ENCODE results near the gene SPATA13.
"Not testable (repeated sequence)": the region's sequence is repeated elsewhere in the genome, so short reads cannot be mapped to it uniquely, and the experiment has no call there.

SPATA13 gene

DNA sequence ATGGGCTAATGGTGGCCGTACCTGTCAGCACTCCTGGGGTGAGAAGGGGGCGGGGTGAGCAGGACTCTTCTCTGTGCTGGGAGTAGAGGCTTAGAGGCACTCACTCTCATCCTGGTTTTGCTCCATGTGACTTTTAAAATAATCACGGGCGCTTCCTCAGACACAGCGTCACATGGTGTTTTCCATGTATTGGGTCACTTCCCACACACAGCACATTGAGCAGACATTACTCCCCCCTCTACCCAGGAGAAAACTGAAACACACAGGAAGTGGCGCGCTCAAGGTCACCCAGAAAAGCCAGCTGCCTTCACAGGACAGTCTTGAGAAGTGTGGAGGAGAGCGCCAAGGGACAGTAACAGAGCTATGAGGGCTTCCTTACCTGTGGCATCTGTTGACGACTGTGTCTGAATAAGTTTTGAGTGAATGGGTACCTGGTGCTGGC lies 23.2 kb downstream of the SPATA13 start:
- no peak for TF ChIP-seq POLR2A (IDR thresholded peaks at IDR 0.05; ENCODE audit: low read depth, low read length)

DNA sequence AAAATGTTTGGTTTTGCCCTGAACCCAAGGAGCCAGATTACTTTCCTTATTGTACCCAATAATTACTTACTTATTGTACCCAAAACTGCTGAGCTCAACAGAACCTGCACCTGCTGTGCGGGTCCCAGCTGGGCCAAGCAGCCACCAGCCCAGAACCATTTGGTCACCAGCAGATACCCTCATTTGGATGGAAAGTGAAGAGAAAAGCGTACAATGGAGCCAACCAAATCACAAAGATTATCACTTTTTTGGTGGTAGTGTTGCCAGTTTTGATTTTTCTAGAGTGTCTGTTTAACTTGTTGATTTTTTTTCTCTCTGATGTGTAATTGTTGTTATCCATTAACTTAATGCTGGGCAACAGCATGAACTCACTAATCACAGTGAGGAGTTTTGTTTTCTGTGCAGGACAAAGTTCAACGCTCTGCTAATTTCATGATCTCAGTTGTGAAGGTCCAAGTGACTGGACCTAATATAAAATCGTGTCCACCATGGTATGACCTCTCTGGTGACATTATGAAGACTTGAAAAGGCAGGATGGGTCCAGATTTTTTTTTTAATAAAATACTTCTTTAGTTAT lies 23.8 kb downstream of the SPATA13 start:
- TF ChIP-seq POLR2A (IDR thresholded peaks at IDR 0.05; ENCODE audit: low read depth, low read length): no peak
- FAIRE-seq: no peak
- DNase-seq (ENCODE audit: insufficient read length, low spot score): no peak

More for the DNA sequence above, 23.2 kb downstream of the SPATA13 start:
- FAIRE-seq: no peak
- no peak for DNase-seq (ENCODE audit: insufficient read length, low spot score)

DNA sequence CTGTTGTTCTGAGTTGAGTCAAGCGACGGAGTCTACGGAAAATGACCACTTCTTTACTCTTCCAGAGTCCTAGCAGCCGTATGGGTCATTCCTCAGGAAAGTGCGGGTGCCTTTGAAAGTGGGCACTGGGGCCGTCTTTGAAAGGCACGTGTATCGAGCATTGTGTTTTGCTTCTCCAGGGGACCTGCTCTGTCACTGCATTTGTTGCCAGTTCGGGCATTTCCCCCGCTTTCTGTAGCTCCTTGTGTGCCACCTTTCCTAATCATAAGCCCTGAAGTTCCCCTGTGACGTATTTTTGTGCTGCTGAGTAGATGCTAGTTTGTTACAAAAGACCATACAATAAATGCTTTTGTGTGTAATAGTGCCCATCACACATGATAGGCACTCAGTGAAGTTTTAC lies 24.4 kb downstream of the SPATA13 start:
- FAIRE-seq (no peak), DNase-seq (ENCODE audit: insufficient read length, low spot score) (no peak)
- no peak for TF ChIP-seq POLR2A (IDR thresholded peaks at IDR 0.05; ENCODE audit: low read depth, low read length)

DNA sequence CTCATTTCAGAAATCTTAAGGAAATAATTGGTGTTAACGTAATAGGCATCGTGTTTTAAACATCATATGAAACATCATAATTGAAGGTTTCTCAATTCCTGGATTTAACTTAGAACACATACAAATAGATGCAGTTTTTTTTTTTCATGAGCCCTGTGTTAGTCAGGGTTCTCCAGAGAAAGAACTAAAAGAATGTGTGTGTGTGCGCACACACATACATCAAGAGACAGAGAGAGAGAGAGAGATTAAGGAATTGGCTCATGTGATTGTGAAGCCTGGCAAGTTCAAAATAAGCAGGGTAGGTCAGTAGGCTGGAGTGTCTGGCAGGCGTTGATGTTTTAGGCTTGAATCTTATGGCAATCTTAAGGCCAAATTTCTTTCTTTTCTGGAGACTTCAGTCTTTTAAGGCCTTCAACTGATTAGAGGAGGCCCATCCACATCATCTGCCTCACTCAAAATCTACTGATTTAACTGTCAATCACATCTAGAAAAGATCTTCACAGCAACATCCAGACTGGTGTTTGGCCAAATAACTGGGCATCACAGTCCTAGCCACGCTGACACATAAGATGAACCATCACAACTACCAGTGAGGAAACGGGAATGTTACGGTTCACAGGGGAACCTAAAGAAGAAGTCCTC lies 25.2 kb downstream of the SPATA13 start:
- no peak for FAIRE-seq
- no peak for TF ChIP-seq POLR2A (IDR thresholded peaks at IDR 0.05; ENCODE audit: low read depth, low read length)
- no peak for DNase-seq (ENCODE audit: insufficient read length, low spot score)

DNA sequence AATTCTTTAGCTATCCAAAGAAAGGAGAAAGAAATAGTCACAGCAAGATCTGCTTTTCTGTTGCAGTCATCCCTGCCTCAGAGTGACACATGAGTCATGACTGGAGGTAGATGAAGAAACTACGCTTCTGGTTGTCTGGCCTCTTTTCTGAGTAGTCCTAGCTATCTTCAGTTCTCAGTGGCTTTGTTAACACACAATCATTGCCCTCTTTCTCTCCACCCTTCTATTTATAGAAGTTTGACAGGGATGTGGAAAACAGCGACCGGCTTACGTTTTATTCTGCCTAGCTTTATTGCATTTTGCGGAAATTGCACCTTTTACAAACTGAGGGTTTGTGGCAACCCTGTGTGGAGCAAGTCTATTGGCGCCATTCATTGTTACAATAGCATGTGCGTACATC lies 26.7 kb downstream of the SPATA13 start:
- DNase-seq (ENCODE audit: insufficient read length, low spot score): no peak
- TF ChIP-seq POLR2A (IDR thresholded peaks at IDR 0.05; ENCODE audit: low read depth, low read length): no peak
- FAIRE-seq: no peak

DNA sequence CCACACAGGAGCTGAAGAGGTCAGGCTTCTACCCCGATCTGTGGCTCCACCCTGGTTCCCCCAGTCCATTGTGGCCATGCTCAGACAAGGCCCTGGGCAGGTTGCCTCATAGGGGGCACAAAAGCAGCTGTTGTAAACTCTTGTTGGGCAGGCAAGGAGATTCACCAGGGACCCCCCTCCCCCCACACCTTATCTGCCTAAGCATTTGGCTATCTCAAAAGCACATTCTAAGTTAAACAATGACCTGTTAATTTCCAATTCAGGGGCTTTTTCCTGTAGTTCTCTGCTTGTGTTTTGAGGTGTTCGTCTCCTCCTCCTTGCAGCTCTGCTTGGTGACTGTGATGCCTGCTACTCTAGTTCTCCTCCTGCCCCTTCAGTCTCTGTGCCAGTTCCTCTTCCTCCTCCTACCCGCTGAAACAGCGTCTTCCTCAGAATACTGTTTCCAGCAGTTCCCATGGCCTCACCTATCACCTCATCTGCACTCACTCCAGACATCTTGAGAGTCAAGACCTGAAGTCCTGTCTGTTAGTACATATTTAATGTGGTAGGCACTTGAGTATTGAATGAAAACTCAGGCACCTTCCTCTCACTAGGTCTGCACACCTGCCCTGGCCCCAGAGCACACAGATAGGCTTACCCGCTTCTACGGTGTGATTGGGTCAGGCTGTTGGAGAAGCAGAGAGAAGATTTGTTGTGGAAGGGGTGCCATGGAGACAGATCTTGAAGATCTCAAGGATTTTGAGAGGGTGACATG lies 31.7 kb downstream of the SPATA13 start:
- TF ChIP-seq POLR2A (IDR thresholded peaks at IDR 0.05; ENCODE audit: low read depth, low read length): no peak
- DNase-seq (ENCODE audit: insufficient read length, low spot score): no peak
- no peak for FAIRE-seq

DNA sequence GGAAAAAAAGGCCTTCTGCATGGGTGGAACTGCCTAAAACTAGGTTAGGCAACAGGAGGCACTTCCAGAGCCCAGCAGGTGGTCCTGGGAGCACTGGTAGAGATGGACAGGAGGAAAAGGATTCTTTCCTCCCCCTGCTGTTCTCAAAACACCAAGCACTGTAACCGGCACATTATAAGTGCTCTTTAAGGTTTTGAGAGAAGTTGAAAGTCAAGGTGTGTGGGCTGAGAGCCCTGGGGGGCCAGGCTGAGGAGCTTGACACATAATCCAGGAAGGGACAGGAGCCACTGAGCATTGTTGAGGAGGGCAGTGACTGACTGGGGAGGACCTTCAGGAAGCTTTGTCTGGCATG lies 32.3 kb downstream of the SPATA13 start:
- FAIRE-seq: no peak
- DNase-seq (ENCODE audit: insufficient read length, low spot score): no peak
- TF ChIP-seq POLR2A (IDR thresholded peaks at IDR 0.05; ENCODE audit: low read depth, low read length): no peak

DNA sequence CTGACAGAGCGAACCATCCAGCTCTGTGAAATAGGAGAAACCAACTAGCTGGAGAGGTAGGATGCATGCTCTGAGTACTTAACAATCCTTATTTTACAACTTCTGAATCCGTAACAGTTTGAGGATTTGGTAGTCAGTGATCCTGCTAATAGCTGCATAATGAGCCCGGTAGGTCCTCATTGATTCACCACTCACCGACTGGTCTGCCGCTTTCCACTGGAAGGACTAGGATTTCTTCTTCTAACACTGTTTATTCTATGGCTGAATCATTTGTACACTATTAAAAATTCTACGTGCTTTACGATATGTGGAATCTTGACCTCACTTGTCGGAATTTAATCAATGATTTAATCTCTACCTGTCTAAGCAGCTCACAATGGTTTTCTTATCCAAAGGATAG lies 33.9 kb downstream of the SPATA13 start:
- no peak for TF ChIP-seq POLR2A (IDR thresholded peaks at IDR 0.05; ENCODE audit: low read depth, low read length)
- FAIRE-seq (no peak), DNase-seq (ENCODE audit: insufficient read length, low spot score) (no peak)

DNA sequence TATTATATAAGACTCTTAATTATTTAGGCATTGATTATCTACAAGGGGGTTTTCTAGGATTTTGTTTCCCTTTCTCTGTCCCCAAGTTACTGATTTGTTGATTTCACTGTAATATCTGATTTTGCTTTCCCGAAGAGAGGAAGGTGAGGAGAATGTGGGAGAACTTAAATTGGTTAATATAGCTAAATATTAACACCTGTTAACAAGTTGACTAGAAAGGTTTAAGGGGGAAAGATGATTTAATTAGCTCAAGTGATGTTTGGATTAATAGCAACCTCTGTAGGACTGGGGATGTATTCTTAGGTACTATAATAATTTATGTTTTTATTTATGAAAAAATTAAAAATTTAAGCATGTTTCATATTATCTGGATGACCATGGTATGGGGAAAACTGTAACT lies 35.1 kb downstream of the SPATA13 start:
- TF ChIP-seq POLR2A (IDR thresholded peaks at IDR 0.05; ENCODE audit: low read depth, low read length): no peak
- FAIRE-seq (no peak), DNase-seq (ENCODE audit: insufficient read length, low spot score) (no peak)

DNA sequence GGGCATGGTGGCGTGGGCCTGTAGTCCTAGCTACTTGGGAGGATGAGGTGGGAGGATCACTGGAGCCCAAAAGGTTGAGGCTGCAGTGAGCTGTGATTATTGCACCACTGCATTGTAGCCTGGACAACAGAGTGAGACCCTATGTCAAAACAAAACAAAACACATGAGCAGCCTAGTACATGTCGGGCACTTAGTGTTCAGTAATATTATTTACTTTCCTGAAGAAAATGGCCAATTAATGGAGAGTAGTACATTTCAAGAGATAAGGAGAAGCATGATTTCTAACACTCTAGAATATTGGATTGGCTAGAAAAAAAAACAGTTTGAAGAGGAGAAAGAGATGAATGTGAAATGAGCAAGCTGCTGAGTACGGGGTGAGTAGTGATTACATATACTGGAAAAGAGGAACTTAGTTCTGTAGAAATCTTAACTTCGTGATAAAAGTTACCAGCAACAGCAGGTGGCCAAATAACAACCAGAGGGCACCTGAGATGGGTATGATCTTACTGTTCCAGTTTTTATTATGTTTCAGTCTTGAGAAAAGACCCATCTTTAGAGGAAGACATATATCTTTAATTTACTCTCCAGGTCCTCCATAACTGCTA lies 36.2 kb downstream of the SPATA13 start:
- DNase-seq (ENCODE audit: insufficient read length, low spot score) (no peak), FAIRE-seq (no peak)
- TF ChIP-seq POLR2A (IDR thresholded peaks at IDR 0.05; ENCODE audit: low read depth, low read length): no peak

DNA sequence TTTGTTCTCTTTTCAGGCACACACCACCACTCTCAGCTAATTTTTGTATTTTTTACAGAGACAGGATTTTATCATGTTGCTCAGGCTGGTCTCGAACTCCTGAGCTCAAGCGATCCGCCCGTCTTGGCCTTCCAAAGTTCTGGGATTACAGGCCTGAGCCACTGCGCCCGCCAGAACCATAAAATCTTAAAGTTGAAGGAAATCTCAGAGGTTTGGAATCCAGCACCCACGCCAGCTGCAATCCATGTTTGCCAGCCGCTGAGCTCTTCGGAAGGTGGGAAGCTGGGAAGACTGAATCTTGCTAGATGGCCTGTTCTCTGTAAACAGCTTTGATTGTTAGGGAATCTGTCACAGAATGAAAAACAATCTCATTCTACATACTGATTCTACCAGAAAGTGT lies 38.5 kb downstream of the SPATA13 start:
- DNase-seq (ENCODE audit: insufficient read length, low spot score) (no peak), FAIRE-seq (no peak)
- TF ChIP-seq POLR2A (IDR thresholded peaks at IDR 0.05; ENCODE audit: low read depth, low read length): no peak

DNA sequence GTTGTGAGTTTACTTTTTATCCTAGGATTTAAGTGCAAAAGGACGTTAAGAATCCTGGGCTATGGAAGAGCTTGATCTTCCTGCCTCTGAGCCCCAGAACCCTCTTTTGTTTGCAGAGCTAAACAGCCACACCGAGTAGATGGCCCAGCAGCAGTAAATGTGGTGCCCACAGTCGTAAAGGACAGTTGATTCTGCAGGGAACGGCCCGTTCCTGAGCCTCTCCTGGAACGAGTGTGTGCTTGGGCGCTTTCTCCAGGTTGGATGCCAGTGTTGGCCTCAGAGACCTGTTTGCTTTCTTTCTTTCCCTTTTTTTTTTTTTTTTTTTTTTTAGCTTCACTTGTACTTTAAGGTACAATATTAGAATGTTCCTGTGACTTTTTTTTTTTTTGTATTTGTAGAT lies 41.7 kb downstream of the SPATA13 start:
- no peak for FAIRE-seq

DNA sequence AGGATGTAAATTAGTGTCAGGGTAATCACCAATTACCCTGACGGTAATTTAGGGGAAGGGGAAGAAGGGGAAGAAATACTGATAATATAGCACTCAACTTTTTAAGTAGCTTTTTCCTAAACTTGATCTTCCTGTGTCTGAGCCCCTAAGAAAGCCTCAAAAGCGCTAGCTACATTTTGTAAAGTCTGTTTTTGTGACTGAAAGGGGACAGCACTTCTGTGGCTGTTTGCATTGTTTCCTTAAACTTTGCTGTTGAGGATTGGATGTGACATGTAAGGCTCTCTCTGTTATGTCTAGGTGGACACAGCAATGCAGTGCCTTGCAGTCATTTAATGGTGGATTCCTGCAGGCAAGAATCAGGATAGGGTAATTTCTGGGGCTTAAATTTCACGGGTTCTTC lies 42.8 kb downstream of the SPATA13 start:
- TF ChIP-seq POLR2A (IDR thresholded peaks at IDR 0.05; ENCODE audit: low read depth, low read length): no peak
- FAIRE-seq: no peak
- DNase-seq (ENCODE audit: insufficient read length, low spot score): no peak

More for the DNA sequence above, 41.7 kb downstream of the SPATA13 start:
- DNase-seq (ENCODE audit: insufficient read length, low spot score): no peak
- TF ChIP-seq POLR2A (IDR thresholded peaks at IDR 0.05; ENCODE audit: low read depth, low read length): no peak

DNA sequence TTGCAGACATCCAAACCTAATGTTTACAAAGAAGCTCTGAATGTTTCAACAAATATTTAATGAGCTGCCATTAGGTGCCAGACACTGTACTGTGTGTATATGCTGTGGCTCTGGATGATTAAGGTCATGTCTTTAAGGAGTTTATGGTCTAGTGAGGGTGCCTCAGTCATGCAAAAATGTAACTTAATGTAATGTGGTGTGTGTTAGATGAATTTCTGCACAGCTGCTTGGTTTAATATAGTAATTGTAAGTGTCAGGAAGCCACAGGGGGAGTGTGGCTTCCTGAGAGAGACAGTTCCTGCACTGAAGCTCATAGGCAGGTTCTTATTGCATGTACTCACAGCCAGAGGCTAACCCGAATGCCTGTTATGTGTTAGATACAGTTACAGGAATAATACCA lies 43.3 kb downstream of the SPATA13 start:
- DNase-seq (ENCODE audit: insufficient read length, low spot score) (no peak), FAIRE-seq (no peak)
- TF ChIP-seq POLR2A (IDR thresholded peaks at IDR 0.05; ENCODE audit: low read depth, low read length): no peak

DNA sequence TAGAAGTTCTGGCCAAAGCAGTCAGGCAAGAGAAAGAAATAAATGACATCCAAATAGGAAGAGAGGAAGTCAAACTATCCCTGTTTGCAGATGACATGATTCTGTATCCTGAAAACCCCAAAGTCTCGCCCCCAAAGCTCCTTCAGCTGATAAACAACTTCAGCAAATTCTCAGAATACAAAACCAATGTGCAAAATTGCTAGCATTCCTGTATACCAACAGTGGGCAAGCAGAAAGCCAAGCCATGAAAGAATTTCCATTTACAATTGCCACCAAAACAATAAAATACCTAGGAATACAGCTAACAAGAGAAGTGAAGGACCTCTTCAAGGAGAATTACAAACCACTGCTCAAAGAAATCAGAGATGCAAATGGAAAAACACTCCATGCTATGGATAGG lies 44.6 kb downstream of the SPATA13 start:
- DNase-seq (ENCODE audit: insufficient read length, low spot score); FAIRE-seq: not testable (repeated sequence)
